ENCODE results near the gene MAP6D1.
A peak's percentile ranks its signal among the peaks of the same experiment; 100 is the strongest.
"Not testable (repeated sequence)": the region's sequence is repeated elsewhere in the genome, so short reads cannot be mapped to it uniquely, and the experiment has no call there.

Gene MAP6D1

DNA sequence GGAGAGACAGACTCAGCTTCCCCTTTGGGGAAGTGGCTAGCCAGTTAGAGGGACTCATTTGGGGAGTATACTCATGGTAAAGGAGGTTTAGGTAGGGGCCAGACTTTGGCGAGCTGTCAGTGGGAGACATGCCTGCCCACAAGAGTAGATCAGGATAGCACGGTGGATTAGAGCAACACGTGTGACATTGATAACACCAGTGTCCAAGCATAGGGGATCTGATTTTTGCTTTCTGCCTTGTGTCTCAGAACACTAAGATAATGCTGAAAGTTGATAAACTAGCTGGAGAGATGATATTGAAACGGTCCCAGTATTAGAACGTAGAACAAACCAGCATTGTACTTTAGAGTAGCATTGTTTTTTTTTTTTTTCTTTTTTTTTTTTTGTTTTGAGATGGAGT lies 25.9 kb downstream of the MAP6D1 start:
- DNase-seq (ENCODE audit: low read depth in 2 of 2), result no peak

DNA sequence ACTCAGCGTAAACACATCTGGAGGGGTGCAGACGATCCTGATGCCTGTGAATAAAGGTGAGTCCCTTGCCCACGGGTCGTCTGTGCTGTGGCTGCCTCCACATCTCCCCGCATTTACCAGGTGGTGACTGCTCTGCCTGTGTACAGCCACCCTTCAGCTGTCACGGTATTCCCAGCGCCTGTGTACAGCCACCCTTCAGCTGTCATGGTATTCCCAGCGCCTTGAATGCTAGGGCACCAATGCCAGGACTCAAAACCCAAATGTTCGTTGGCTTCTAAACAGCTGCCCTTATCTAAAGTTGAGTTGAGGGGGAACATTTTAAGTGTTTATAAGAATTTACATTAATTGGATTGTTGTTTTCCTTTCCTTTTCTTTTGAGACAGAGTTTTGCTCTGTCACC lies 27.4 kb downstream of the MAP6D1 start:
- DNase-seq (ENCODE audit: low read depth in 2 of 2), result no peak

DNA sequence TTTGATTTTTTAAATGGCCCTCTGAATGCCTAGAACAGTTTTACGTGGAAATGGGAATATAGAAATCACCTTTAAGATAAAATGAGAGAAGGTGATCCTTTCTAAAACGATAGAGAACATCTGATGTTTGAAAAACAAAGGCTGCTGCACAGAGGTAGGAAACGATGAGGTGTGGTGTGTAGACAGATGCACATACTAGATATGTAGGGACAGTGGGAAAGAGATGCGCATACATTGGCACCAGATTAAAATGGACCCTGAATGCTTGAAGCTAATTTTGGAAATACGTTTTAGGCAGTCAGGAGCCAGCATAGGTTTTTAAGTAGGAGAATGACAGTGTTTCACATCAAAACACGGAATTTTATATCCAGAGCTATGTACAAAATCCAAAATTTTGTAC lies 29.0 kb downstream of the MAP6D1 start:
- DNase-seq (ENCODE audit: low read depth in 2 of 2), result no peak

DNA sequence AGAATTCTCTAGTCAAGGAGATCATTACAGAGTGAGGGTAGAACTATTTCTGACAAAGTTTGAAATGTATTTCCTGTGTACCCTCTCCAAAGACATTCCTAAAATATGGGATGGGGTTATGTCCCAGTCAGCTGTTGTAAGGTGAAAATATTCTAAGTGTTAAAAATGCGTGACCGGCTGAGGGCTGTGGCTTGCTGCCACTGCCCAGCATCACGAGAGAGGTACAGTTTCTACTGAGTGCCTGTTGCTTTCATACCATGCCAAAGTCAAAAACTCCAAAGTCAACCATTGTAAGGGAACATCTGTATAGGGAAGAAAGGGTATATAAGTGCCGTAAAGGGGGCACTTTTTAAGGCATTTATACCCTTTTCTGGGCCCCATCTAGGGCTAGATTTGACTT lies 30.9 kb downstream of the MAP6D1 start:
- DNase-seq (ENCODE audit: low read depth in 2 of 2), result no peak

DNA sequence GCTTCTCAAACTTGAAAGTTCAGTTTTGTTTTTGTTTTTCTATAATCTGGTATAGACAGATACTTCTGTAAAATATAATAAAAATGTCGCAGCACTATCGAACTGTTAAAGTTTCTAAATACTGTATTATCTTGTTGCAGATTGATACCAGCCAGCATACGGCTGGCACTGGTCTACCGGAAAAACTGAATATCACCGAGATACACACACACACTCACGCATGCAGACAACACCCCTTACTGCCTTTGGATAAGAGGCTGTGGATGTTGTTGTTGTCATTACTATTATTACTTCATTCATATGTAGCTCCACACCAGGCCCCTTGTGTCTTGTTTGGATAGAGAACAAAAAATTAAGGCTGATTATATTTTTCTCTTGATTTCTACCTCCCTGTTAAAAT lies 32.4 kb downstream of the MAP6D1 start:
- DNase-seq (ENCODE audit: low read depth in 2 of 2), result no peak

DNA sequence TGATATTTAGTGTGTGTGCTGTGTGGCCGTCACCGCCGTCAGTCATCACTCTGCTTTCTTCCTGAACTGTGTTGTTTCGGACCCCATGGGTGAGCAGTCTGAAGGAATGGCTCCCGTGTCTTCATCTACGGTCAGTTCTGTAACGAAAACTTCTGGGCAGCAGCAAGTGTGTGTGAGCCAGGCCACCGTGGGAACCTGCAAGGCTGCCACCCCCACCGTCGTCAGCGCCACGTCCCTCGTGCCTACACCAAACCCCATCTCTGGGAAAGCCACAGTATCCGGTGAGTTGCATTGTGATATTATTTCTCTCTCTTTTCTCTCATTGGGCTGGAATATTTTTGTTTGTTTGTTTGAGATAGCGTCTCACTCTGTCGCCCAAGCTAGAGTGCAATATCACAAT lies 34.7 kb downstream of the MAP6D1 start:
- DNase-seq (ENCODE audit: low read depth in 2 of 2), result no peak

DNA sequence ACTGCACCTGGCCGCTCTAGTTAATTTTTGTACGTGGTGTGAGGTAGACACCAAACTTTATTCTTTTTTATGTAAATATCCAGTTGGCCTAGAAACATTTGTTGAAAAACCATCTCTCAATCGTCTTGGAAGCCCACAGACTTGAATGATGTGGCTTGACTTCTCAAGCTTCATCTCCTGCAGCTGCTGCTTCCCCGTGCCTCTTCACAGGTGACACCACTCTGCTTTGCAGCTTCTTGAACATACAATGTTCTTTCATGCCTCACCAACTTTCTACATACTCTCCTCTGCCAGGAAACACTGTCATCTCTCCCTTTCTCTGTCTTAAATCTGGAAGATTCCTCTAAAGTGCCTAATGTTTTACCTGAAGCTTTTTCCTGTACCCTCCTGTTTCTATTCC lies 35.6 kb downstream of the MAP6D1 start:
- no peak for DNase-seq (ENCODE audit: low read depth in 2 of 2)

DNA sequence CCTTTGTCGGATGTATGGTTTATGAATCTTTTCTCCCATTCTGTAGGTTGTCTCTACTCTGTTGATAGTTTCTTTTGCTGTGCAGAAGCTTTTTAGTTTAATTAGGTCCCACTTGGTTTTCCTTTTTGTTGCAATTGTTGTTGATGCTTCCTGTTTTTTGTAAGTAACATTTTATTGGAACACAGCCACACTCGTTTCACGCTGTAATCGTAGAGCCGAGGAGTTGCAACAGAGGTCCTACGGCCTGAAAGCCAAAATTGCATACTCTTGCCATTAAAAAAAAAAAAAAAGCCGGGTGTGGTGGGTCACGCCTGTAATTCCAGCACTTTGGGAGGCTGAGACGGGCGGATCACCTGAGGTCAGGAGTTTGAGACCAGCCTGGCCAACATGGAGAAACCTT lies 40.9 kb downstream of the MAP6D1 start:
- DNase-seq (ENCODE audit: low read depth in 2 of 2), result not testable (repeated sequence)

DNA sequence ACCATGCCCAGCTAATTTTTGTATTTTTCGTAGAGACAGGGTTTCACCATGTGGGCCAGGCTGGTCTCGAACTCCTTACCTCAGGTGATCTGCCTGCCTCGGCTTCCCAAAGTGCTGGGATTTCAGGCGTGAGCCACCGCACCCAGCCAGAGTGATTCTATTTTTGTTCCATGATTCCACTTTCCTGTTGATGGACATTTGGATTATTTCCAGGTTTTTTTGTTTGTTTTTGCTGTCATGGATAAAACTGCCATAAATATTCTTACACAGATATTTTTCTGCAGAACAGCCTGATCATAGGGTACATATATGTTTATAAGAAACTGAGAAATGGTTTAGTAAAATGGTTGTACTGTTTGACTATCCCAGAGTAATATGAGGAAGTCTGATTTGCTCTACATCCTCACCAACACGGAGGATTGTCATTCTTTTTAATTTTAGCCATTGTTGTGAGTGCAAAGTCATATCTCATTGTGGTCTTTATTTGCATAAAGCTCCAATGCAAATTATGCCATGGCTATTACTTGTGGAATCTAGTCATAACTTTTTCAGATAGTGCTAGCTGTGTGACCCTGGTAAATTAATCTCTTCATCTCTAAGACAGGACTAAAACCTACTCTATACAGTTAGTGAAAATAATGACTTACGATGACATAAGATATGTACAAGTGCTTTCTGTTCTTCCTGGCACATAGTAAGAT lies 42.7 kb downstream of the MAP6D1 start:
- DNase-seq (ENCODE audit: low read depth in 2 of 2), result no peak

DNA sequence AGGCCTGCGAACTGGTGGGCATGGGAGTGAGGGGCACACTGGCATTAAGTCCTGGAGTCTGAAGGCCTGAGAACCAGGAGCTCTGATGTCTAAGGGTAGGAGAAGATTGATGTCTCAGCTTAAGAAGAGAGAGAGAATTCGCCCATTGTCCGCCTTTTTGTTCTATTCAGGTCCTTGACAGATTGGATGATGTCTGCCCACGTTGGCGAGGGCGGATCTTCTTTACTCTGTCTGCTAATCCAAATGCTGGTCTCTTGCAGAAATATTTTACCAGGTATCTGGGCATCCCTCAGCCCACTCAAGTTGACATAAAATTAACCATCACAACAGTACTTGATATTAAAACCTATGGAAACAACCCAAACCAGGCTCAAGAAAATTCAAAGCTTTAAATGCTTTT lies 44.1 kb downstream of the MAP6D1 start:
- DNase-seq (ENCODE audit: low read depth in 2 of 2), result no peak

DNA sequence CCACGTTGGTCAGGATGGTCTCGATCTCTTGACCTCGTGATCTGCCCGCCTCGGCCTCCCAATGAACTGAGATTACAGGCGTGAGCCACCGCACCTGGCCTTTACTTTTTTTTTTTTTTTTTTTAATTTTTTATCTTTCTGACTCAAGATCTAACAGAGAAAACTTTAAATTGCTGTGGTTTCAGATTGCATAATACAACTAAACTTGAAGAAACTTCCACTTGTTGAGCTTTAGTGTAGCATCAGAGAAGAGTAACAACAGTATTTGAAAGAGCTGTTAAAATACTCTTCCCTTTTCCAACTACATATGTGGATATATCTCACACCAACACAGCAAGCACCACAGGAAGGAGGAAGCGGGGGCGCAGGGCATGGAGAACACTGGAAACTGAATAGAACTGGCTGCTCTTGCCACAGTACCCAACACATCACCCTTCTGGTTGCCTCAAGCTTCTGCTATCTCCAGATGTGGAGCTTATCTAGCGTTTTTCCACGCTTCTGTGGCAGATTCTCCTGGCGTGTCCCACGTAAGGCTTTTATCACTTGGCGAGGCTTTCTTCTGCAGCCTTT lies 45.4 kb downstream of the MAP6D1 start:
- no peak for DNase-seq (ENCODE audit: low read depth in 2 of 2)

DNA sequence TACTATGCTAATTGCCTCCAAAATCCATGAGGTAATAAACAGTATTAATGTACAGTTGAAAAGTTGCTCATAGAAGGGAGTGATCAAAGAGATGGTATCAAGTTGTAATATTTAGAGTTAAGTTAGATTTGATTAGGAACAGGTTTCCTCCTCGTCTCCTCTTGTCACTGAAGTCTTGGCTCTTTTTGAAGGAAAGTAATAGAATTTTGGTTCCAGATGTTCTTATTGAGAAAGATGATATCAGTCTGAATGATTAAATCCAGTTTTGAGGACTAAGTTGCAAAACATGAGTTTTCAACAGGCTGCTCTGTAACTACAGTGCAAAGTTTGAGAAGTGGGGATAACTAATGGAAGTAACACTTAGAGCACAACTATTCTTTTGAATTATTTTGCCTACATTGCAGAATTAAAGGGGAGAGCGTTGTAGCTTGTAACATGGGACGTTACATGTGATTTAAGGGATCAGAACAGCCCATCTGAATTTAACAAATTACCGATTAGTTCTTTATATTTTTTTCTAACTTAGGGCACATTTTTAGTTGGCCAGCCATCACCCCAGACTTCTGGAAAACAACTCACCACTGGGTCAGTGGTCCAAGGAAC lies 48.3 kb downstream of the MAP6D1 start:
- no peak for DNase-seq (ENCODE audit: low read depth in 2 of 2)

DNA sequence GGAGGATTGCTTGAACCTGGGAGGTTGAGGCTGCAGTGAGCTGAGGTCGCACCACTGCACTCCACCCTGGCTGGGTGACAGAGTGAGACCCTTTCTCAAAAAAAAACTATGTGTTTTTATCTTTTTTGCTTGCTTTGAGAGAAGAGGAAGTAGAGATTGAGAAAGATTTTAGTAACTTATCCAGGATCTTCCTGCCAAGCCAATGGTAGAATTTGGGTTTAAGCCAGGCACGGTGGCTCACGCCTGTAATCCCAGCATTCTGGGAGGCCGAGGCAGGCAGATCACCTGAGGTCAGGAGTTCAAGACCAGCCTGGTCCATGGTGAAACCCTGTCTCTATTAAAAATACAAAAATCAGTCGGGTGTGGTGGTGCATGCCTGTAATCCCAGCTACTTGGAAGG lies 48.9 kb downstream of the MAP6D1 start:
- DNase-seq (ENCODE audit: low read depth in 2 of 2), result not testable (repeated sequence)

DNA sequence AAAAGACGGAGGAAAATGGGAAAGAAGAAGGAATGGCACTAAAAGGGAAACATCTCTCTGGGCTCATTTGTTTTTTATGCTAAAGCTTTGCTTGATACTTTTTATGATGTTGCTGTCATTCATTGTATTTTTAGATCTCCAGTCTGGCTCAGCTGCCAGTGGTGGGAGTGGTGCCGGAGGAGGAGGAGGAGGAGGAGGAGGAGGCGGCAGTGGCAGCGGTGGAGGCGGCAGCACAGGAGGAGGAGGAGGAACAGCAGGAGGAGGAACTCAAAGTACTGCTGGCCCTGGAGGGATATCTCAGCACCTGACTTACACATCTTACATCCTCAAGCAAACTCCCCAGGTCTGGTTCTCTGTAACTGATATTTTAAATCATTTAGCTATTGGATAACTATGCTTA lies 49.6 kb downstream of the MAP6D1 start:
- DNase-seq (ENCODE audit: low read depth in 2 of 2), result no peak

DNA sequence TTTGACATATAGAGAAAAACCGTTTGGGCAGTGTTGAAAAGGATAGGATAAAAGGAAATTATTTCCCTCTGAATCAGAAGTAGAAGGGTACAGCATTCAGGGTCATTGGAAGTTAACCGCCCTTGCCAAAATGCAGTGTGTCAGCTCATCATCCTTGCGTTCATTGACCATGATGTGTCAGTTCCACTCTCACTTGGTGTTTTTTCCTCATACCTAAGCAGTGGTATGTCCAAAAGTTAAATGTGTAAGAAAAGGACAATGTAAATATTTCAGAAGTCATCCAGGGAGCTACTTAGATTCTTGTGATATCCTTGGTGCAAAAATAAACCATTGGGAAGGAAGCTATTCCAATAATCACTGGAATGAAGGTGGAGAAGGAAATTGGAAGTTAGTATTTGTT lies 50.7 kb downstream of the MAP6D1 start:
- no peak for DNase-seq (ENCODE audit: low read depth in 2 of 2)

DNA sequence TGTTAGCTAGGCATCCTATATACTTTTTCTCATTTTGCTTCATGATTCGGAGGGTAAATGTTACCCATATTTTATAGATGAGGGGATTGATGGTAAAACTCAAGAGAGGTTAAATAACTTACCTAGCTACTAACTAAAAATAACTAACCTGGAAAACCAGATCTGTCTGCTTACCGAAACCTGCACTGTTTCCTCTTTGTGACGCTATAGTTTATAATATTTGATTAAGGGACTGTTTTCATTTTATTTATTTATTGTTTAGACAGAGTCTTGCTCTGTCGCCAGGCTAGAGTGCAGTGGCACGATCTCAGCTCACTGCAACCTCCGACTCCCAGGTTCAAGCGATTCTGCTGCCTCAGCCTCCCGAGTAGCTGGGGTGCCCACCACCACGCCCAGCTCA lies 55.9 kb downstream of the MAP6D1 start:
- DNase-seq (ENCODE audit: low read depth in 2 of 2), result no peak

DNA sequence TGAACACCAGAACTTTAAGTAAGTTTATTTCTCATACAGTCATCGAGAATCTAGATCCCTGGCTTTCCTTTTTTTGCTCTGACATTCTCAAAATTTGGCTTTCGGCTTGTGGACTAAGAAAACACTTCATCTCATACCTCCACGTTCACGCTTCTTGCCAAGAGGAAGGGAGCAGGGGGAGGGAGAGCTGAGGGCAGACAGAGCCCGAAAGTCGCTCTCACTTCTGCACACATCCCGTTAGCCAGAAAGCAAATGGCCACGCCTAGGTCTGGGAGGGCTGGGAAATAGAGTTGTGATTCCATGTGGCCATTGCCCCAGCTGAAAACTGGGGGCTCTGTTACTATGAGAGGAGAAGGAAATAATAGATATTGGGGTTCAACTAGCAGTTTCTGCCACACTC lies 57.3 kb downstream of the MAP6D1 start:
- no peak for DNase-seq (ENCODE audit: low read depth in 2 of 2)

DNA sequence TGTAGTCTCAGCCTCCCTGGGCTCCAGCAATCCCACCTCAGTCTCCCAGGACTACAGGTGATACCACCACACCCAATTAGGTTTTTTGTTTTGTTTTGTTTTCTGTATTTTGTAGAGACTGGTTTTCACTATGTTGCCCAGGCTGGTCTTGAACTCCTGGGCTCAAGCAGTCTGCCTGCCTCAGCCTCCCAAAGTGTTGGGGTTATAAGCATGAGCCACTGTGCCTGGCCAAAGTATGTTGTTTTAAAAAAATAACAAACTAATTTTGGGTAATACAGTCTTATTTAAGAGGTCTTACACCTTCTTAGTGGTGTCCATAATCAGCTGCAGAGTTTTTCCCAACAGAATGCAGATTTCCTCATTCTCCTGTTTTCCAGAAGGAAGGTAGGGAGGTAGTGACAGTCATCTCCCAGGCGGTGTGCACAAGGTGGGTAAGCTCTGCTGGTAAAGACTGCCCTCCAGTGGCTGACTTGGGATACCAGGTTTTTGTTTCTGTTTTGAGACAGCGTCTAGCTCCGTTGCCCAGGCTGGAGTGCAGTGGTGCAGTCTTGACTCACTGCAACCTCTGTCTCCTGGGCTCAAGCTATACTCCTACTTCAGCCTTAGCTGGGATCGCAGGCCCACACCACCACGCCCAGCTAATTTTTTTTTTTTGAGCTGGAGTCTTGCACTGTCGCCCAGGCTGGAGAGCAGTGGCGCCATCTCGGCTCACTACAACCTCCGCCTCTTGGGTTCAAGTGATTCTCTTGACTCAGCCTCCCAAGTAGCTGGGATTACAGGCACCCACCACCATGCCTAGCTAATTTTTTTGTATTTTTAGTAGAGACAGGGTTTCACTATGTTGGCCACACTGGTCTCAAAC lies 58.4 kb downstream of the MAP6D1 start:
- peak; percentile 34 to 61 for DNase-seq (ENCODE audit: low read depth in 2 of 2)

DNA sequence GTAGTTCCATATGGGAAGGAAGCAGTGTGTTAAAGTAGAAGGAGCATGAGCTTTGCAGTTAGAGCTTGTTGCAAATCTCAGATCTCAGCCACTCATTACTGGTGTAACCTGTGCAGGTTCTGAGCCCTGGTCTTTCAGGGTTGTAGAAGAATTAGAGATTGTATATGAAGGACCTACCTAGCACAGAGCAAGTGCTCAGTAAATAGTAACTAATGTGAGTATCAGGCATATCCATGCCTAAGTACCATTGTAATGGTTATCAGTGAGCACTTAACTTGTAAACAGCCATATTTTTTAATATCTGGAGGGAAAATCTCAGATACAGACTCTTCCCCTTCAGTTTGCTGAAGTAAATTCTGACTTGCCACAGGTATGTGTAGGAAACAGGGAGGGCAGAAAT lies 59.3 kb downstream of the MAP6D1 start:
- no peak for DNase-seq (ENCODE audit: low read depth in 2 of 2)
